Large intestine (tissue), 3 donors: ENCODE data around the gene FBP1. TPM values are rescaled to one million over a fixed set of nuclear protein-coding genes. Genes with fewer than 3 reads are reported as not detected.

Source experiments
- DNase-seq, 2 donors: peaks; one replicate each; pipeline versions ENCODE4 v3.0.0 to v3.0.0-alpha.2; 2013
- H3K27ac ChIP-seq: one replicate; pipeline ENCODE4 v1.5.1; 2013; ENCODE audit warnings: low read length
- H3K27me3 ChIP-seq: 2 replicates; pipeline ENCODE4 v1.6.1; 2013; ENCODE audit warnings: low read length; ENCODE audit not compliant: control insufficient read depth, insufficient read depth
- H3K36me3 ChIP-seq: 2 replicates; pipeline ENCODE4 v1.6.1; 2013; ENCODE audit warnings: low read length; ENCODE audit not compliant: control insufficient read depth, insufficient read depth
- H3K4me1 ChIP-seq: one replicate; pipeline ENCODE4 v1.6.1; 2013; ENCODE audit warnings: low read length; ENCODE audit not compliant: control insufficient read depth, insufficient read depth
- H3K4me3 ChIP-seq: one replicate; pipeline ENCODE4 v1.5.1; 2013; ENCODE audit warnings: low read length
- H3K9me3 ChIP-seq: one replicate; pipeline ENCODE4 v1.6.1; 2013; ENCODE audit warnings: mild to moderate bottlenecking, low read depth, low read length, moderate library complexity; ENCODE audit not compliant: control insufficient read depth
- WGBS: methylation state at CpG from one replicate; pipeline ENCODE4 v1.1.5; 2013; ENCODE audit warnings: low lambda C conversion rate; ENCODE audit not compliant: insufficient coverage; 5-methylcytosine and 5-hydroxymethylcytosine counted together
- polyA plus RNA-seq: library from polyadenylated mRNA; unstranded; fragments of 120-200 nt; gene quantifications from one replicate; pipeline ENCODE4 v1.2.1, GENCODE V29; 2013

FBP1 gene
- polyA plus RNA-seq, 1 donor, result 259 TPM

DNA sequence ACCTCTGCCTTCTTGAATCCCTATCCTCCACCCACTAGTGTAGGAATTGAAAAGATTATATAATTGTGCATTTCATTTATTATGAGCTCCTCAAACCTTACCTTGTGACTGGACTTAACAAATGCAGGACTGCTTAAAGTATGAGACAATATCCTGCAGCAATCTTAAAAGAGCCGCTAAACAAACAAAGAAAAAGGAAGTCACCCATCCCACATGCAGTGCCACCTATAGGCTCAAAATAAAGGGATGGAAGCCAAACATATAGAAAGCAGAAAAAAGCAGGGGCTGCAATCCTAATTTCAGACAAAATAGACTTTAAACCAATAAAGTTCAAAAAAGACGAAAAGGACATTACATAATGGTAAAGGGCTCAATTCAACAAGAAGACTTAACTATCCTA is 75.8 kb downstream of the FBP1 start:
- DNase-seq, result no peak
- no peaks in the 10 kb centered on the region for H3K36me3 ChIP-seq
- no peak overlapping the region for H3K4me3 ChIP-seq
- H3K9me3 ChIP-seq, result no peaks in the 10 kb centered on the region
- 50% methylated on average over 1 of the region's 2 CpGs for WGBS
- no peaks in the 10 kb centered on the region for H3K27me3 ChIP-seq
- H3K27ac ChIP-seq, result no peak overlapping the region
- no peaks in the 10 kb centered on the region for H3K4me1 ChIP-seq

DNA sequence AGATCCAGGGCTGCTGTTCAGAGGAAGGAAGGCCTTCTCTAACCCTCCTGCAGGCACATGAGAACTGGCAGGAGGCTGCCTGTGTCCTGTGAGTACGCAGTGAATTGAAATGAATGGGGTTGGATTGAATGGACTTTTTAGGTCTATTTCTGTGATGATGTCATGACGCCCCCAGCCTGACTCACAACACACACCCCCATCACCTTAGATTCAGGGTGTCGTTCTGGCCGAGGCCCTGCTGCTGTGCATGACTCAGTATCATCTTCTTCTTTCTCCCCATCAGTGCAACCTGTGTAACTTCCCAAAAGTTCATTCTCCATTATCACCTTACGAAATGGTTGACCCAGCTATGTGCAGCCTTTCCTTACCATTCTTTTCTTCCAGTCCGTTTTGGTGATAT is 79.1 kb downstream of the FBP1 start:
- no peaks in the 10 kb centered on the region for H3K4me1 ChIP-seq
- H3K27ac ChIP-seq, result no peak overlapping the region
- no peak overlapping the region for H3K4me3 ChIP-seq
- no peaks in the 10 kb centered on the region for H3K36me3 ChIP-seq
- no peaks in the 10 kb centered on the region for H3K9me3 ChIP-seq
- 97% methylated on average over 5 of the region's 6 CpGs for WGBS
- no peaks in the 10 kb centered on the region for H3K27me3 ChIP-seq
- no peak for DNase-seq

DNA sequence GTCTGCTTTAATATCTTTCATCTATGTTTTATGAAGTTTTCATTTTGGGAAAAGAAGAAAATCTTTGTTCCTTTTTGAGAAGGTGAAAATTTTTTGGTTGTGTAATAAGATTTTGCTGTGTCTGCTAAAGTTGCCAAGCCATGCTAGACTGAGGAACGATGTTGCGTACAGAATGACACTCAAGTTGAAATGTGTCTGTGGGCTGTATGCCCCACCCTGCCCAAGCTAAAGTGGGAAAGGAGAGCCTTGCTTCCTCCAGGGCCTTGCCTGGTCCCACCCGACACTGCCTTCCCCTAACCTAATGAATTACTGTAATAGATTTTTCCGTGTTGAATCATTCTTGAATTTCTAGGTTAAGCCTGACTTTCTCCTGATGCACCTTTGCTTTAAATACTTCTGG is 81.9 kb downstream of the FBP1 start:
- no peak for DNase-seq
- Histone ChIP-seq H3K4me3 (no peak overlapping the region), H3K9me3 (peaks cover 2% of the 10 kb centered on the region), H3K27me3 (no peaks in the 10 kb centered on the region), H3K36me3 (no peaks in the 10 kb centered on the region), H3K27ac (no peak overlapping the region), H3K4me1 (no peaks in the 10 kb centered on the region)
- 100% methylated on average over 2 of the region's 4 CpGs for WGBS

DNA sequence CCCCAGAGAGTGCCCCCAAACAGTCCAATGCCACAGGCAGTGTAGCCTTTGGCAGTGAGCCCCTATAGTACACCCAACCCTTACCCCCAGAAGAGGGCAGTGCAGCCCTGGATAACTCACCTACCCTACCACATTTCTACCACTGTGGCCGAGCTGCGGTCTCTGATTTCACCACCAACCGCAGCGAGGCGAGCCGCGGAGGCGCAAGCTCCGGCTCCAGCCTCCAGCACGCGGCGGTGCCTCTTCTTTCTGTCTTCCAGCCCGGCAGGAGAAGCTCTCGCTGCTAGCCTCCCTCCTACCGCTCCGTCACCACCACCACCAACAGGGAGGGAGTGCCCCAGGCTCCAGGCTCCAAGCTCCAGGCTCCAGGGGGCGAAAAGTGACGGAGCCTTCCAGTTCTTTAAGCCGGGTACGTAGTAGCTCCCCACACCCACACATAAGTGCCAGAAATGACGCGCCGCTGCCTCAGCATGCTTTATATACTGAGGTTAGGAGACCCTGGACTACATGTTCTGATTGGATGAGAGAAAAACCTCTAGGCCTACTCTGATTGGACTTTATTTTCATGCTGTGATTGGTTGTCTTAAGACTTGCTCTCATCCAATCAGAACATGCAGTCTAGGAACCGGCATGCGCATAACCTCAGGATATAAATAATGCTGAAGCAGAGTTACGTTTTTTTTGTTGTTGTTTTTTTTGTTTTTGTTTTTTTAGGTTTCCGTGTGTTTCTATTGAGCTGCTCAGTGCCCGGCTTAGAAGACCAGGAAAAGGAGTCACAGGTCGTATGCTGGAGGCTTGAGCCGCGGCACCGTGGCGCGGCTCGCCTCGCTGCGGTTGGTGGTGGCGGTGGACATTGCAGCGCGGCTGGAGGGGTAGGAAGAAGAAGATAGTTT is 84.6 kb downstream of the FBP1 start, which contains the start of gene PCAT7:
Gene PCAT7, plus strand, starts transcription at position 645 of the 893 bp plus-strand sequence.
- Histone ChIP-seq H3K27me3 (no peaks in the 10 kb centered on the region), H3K36me3 (no peaks in the 10 kb centered on the region), H3K27ac (no peak within 1 kb of the TSS), H3K9me3 (peaks cover 2% of the 10 kb centered on the region), H3K4me1 (no peaks in the 10 kb centered on the region), H3K4me3 (no peak within 1 kb of the TSS)
- WGBS, result 99% methylated on average over 12 of the region's 40 CpGs
- peak; percentile 27 to 52 for DNase-seq

DNA sequence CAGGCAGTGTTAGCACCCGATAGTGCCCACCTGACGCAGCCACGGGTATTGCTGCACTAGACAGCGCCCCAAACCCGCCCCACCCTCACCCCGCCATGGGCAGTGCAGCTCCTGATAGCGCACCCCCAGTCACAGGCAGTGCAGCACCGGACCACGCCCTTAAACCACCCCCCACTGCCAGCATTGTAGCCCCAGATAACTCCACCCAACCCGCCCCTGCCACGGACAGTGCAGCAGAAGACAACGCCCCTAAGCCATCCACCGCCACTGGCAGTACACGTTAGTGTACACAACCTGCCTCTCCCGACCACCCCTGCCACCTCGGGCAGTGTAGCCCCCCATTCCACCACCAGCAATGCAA is 85.3 kb downstream of the FBP1 start:
- Histone ChIP-seq H3K9me3 (peaks cover 2% of the 10 kb centered on the region), H3K27me3 (no peaks in the 10 kb centered on the region), H3K36me3 (no peaks in the 10 kb centered on the region), H3K4me3 (no peak overlapping the region), H3K27ac (no peak overlapping the region), H3K4me1 (no peaks in the 10 kb centered on the region)
- WGBS, result no CpG with 5 or more reads among the region's 16 CpGs
- no peak for DNase-seq

Other genes starting within 250 kb of the FBP1 start
- 0.84 TPM for gene PCAT7, start 84.4 kb downstream of the FBP1 start, polyA plus RNA-seq
- 0.25 TPM for gene FBP2, start 45.7 kb downstream of the FBP1 start, polyA plus RNA-seq
- 44.3 TPM for gene AOPEP, start 87.2 kb upstream of the FBP1 start, polyA plus RNA-seq